SK-N-SH treated with all-trans-retinoic acid at 6 μM for 48 hours (cell line): Measurements from ENCODE around the gene ABHD17C.
A peak's percentile ranks its signal among the peaks of the same experiment; 100 is the strongest.

Source experiments
- ATAC-seq: fragments of 200-7000 bp; cut with Tn5 transposase; 3 replicates; pipeline ENCODE4 v1.9.1; 2020; ENCODE audit warnings: mild to moderate bottlenecking, moderate library complexity
- ARNTL ChIP-seq: fragments of 450-650 bp; formaldehyde crosslinking; IDR thresholded peaks from 2 replicates; pipeline ENCODE4 v1.5.0; 2020; ENCODE audit warnings: low read depth, mild to moderate bottlenecking, moderate library complexity, borderline replicate concordance
- BACH2 ChIP-seq: fragments of 250-450 bp; sonication (Bioruptor Pico); IDR thresholded peaks from 2 replicates; pipeline ENCODE4 v1.9.0; 2021; ENCODE audit warnings: mild to moderate bottlenecking, borderline replicate concordance
- CSDC2 ChIP-seq: fragments of 250-450 bp; sonication (Bioruptor Pico); IDR thresholded peaks from 2 replicates; pipeline ENCODE4 v1.5.0; 2020; ENCODE audit warnings: mild to moderate bottlenecking, moderate library complexity
- GLIS3 ChIP-seq: fragments of 250-450 bp; sonication (Bioruptor Pico); IDR thresholded peaks from 2 replicates; pipeline ENCODE4 v1.5.0; 2020; ENCODE audit warnings: mild to moderate bottlenecking, moderate library complexity
- ISL1 ChIP-seq: fragments of 250-450 bp; sonication (Bioruptor Pico); IDR thresholded peaks from 2 replicates; pipeline ENCODE4 v2.1.2; 2022; ENCODE audit warnings: mild to moderate bottlenecking, moderate library complexity
- OSR1 ChIP-seq: fragments of 250-450 bp; sonication (Bioruptor Pico); IDR thresholded peaks from 2 replicates; pipeline ENCODE4 v1.8.0; 2022; ENCODE audit warnings: moderate library complexity, mild to moderate bottlenecking, inconsistent platforms
- PPARA ChIP-seq: fragments of 250-450 bp; sonication (Bioruptor Pico); IDR thresholded peaks from 2 replicates; pipeline ENCODE4 v1.5.0; 2020; ENCODE audit warnings: mild to moderate bottlenecking, borderline replicate concordance
- RARB ChIP-seq: fragments of 250-450 bp; sonication (Bioruptor Pico); IDR thresholded peaks from 2 replicates; pipeline ENCODE4 v1.8.0; 2021; ENCODE audit warnings: mild to moderate bottlenecking, moderate library complexity
- SNAI2 ChIP-seq: fragments of 250-450 bp; sonication (Bioruptor Pico); IDR thresholded peaks from 2 replicates; pipeline ENCODE4 v1.5.0; 2020; ENCODE audit warnings: mild to moderate bottlenecking, moderate library complexity
- TCF4 ChIP-seq: fragments of 250-450 bp; sonication (Bioruptor Pico); IDR thresholded peaks from 2 replicates; pipeline ENCODE4 v1.8.0; 2021; ENCODE audit warnings: mild to moderate bottlenecking, moderate library complexity, borderline replicate concordance
- TOX ChIP-seq: fragments of 250-450 bp; sonication (Bioruptor Pico); IDR thresholded peaks from 2 replicates; pipeline ENCODE4 v1.8.0; 2021; ENCODE audit warnings: mild to moderate bottlenecking, moderate library complexity, borderline replicate concordance
- ZC3H10 ChIP-seq: fragments of 250-450 bp; sonication (Bioruptor Pico); IDR thresholded peaks from 2 replicates; pipeline ENCODE4 v1.5.1; 2021; ENCODE audit warnings: mild to moderate bottlenecking, moderate library complexity
- ZFP30 ChIP-seq: fragments of 450-650 bp; formaldehyde crosslinking; IDR thresholded peaks from 2 replicates; pipeline ENCODE4 v1.5.0; 2022; ENCODE audit warnings: mild to moderate bottlenecking, moderate library complexity
- ZNF70 ChIP-seq: fragments of 450-650 bp; formaldehyde crosslinking; IDR thresholded peaks from 2 replicates; pipeline ENCODE4 v1.5.0; 2020; ENCODE audit warnings: mild to moderate bottlenecking, moderate library complexity
- TF ChIP-seq, protein P1 (sequence below): fragments of 250-450 bp; sonication (Bioruptor Pico); IDR thresholded peaks from 2 replicates; pipeline ENCODE4 v1.5.1; 2021; ENCODE audit warnings: mild to moderate bottlenecking, moderate library complexity
- TF ChIP-seq, protein P2 (sequence below): fragments of 250-450 bp; sonication (Bioruptor Pico); IDR thresholded peaks from 2 replicates; pipeline ENCODE4 v1.8.0; 2021; ENCODE audit warnings: low read depth, mild to moderate bottlenecking, moderate library complexity, borderline replicate concordance
- TF ChIP-seq, protein P3 (sequence below): fragments of 250-450 bp; sonication (Bioruptor Pico); IDR thresholded peaks from 2 replicates; pipeline ENCODE4 v1.8.0; 2020; ENCODE audit warnings: mild to moderate bottlenecking, moderate library complexity, borderline replicate concordance
- TF ChIP-seq, protein P4 (sequence below): fragments of 250-450 bp; sonication (Bioruptor Pico); IDR thresholded peaks from 2 replicates; pipeline ENCODE4 v1.5.0; 2020; ENCODE audit warnings: mild to moderate bottlenecking, moderate library complexity
- TF ChIP-seq, protein P5 (sequence below): fragments of 250-450 bp; sonication (Bioruptor Pico); IDR thresholded peaks from 2 replicates; pipeline ENCODE4 v1.5.1; 2020; ENCODE audit warnings: low read depth, mild to moderate bottlenecking, moderate library complexity

The ABHD17C gene

DNA sequence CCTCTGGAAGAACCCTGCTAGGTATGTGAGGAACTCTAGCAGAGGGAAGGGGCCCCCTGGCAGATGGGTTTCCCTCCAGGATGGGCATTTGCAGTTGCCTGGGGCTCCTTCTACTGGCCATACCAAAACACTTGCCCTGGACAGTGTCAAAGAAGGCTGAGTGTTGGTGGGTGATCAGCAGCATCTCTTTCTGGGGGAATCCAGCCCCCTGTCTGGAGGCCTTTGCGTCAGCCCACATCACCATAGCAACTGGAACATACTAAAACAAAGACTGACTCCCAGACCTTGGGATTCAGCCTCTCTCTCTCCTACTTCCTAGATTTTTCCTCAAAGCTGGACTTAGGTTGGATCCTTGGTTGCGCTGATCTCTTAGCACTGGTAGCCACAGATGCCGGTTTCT, 92.2 kb downstream of the ABHD17C start:
- TF ChIP-seq CSDC2, result no peak
- TF ChIP-seq, protein P1, sequence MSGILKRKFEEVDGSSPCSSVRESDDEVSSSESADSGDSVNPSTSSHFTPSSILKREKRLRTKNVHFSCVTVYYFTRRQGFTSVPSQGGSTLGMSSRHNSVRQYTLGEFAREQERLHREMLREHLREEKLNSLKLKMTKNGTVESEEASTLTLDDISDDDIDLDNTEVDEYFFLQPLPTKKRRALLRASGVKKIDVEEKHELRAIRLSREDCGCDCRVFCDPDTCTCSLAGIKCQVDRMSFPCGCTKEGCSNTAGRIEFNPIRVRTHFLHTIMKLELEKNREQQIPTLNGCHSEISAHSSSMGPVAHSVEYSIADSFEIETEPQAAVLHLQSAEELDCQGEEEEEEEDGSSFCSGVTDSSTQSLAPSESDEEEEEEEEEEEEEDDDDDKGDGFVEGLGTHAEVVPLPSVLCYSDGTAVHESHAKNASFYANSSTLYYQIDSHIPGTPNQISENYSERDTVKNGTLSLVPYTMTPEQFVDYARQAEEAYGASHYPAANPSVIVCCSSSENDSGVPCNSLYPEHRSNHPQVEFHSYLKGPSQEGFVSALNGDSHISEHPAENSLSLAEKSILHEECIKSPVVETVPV (CRISPR knock-in tag), result no peak
- no peak for TF ChIP-seq TCF4
- TF ChIP-seq ZNF70 (CRISPR knock-in tag), result no peak
- TF ChIP-seq ISL1 (CRISPR knock-in tag), result no peak
- TF ChIP-seq, protein P2, sequence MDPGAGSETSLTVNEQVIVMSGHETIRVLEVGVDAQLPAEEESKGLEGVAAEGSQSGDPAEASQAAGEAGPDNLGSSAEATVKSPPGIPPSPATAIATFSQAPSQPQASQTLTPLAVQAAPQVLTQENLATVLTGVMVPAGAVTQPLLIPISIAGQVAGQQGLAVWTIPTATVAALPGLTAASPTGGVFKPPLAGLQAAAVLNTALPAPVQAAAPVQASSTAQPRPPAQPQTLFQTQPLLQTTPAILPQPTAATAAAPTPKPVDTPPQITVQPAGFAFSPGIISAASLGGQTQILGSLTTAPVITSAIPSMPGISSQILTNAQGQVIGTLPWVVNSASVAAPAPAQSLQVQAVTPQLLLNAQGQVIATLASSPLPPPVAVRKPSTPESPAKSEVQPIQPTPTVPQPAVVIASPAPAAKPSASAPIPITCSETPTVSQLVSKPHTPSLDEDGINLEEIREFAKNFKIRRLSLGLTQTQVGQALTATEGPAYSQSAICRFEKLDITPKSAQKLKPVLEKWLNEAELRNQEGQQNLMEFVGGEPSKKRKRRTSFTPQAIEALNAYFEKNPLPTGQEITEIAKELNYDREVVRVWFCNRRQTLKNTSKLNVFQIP (CRISPR knock-in tag), result no peak
- no peak for TF ChIP-seq BACH2 (CRISPR knock-in tag)
- TF ChIP-seq, protein P3, sequence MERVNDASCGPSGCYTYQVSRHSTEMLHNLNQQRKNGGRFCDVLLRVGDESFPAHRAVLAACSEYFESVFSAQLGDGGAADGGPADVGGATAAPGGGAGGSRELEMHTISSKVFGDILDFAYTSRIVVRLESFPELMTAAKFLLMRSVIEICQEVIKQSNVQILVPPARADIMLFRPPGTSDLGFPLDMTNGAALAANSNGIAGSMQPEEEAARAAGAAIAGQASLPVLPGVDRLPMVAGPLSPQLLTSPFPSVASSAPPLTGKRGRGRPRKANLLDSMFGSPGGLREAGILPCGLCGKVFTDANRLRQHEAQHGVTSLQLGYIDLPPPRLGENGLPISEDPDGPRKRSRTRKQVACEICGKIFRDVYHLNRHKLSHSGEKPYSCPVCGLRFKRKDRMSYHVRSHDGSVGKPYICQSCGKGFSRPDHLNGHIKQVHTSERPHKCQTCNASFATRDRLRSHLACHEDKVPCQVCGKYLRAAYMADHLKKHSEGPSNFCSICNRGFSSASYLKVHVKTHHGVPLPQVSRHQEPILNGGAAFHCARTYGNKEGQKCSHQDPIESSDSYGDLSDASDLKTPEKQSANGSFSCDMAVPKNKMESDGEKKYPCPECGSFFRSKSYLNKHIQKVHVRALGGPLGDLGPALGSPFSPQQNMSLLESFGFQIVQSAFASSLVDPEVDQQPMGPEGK (CRISPR knock-in tag), result no peak
- TF ChIP-seq, protein P4, sequence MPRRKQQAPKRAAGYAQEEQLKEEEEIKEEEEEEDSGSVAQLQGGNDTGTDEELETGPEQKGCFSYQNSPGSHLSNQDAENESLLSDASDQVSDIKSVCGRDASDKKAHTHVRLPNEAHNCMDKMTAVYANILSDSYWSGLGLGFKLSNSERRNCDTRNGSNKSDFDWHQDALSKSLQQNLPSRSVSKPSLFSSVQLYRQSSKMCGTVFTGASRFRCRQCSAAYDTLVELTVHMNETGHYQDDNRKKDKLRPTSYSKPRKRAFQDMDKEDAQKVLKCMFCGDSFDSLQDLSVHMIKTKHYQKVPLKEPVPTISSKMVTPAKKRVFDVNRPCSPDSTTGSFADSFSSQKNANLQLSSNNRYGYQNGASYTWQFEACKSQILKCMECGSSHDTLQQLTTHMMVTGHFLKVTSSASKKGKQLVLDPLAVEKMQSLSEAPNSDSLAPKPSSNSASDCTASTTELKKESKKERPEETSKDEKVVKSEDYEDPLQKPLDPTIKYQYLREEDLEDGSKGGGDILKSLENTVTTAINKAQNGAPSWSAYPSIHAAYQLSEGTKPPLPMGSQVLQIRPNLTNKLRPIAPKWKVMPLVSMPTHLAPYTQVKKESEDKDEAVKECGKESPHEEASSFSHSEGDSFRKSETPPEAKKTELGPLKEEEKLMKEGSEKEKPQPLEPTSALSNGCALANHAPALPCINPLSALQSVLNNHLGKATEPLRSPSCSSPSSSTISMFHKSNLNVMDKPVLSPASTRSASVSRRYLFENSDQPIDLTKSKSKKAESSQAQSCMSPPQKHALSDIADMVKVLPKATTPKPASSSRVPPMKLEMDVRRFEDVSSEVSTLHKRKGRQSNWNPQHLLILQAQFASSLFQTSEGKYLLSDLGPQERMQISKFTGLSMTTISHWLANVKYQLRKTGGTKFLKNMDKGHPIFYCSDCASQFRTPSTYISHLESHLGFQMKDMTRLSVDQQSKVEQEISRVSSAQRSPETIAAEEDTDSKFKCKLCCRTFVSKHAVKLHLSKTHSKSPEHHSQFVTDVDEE (CRISPR knock-in tag), result no peak
- no peak for TF ChIP-seq ZFP30 (CRISPR knock-in tag)
- TF ChIP-seq GLIS3 (CRISPR knock-in tag), result no peak
- TF ChIP-seq ZC3H10 (CRISPR knock-in tag), result no peak
- TF ChIP-seq OSR1 (CRISPR knock-in tag), result no peak
- TF ChIP-seq, protein P5, sequence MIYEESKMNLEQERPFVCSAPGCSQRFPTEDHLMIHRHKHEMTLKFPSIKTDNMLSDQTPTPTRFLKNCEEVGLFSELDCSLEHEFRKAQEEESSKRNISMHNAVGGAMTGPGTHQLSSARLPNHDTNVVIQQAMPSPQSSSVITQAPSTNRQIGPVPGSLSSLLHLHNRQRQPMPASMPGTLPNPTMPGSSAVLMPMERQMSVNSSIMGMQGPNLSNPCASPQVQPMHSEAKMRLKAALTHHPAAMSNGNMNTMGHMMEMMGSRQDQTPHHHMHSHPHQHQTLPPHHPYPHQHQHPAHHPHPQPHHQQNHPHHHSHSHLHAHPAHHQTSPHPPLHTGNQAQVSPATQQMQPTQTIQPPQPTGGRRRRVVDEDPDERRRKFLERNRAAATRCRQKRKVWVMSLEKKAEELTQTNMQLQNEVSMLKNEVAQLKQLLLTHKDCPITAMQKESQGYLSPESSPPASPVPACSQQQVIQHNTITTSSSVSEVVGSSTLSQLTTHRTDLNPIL (CRISPR knock-in tag), result no peak
- TF ChIP-seq, all 23 proteins: peak for 0
- peak; percentile 32; the same call in 1 of the 3 replicates for ATAC-seq

DNA sequence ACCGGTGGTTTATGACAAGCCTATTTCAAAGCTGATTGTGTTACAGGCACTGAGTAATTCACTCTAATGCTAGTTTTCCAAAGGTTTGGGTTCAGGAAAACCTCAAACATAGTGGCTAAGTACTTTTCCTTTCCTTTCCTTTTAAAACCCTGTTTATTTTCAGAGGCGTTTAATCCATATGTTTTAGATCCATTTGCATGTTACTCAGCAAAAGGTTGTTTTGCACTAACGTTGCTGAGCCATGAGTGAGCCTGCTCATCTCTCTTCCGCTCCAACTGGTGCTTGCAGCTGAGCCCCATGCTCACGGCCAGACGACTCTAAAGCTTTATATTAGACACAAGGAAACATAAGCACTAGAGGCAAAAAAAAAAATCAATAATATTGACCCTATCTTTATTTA, 93.4 kb downstream of the ABHD17C start:
- TF ChIP-seq, protein P2 (CRISPR knock-in tag), result no peak
- TF ChIP-seq, protein P5 (CRISPR knock-in tag), result no peak

DNA sequence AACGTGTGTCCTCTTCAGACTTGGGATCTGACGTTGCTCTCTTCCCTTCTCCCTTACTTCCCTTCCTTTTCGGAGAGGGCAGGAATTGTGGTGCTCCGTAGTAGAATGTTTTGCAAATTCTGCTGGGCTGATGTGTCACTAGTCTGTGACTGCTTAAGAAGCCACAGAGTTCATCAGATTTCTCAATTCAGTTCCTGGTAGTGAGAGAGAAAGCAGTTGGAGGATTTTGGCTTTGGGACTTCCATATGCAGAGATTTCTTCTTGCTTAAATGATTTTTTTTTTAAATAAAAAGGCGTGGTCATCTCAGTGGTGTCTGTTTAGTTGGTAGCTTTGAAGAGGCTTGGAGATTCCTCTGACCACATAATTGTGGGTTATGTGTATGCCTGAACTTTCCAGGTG, 94.2 kb downstream of the ABHD17C start:
- ATAC-seq, result no peak
- TF ChIP-seq TOX (CRISPR knock-in tag), result no peak
- no peak for TF ChIP-seq ZC3H10 (CRISPR knock-in tag)
- TF ChIP-seq, protein P5 (CRISPR knock-in tag), result no peak
- TF ChIP-seq CSDC2, result no peak
- TF ChIP-seq PPARA (CRISPR knock-in tag), result no peak
- no peak for TF ChIP-seq ISL1 (CRISPR knock-in tag)
- no peak for TF ChIP-seq ZNF70 (CRISPR knock-in tag)
- TF ChIP-seq SNAI2 (CRISPR knock-in tag), result no peak
- no peak for TF ChIP-seq ARNTL
- TF ChIP-seq, protein P3 (CRISPR knock-in tag), result no peak
- no peak for TF ChIP-seq OSR1 (CRISPR knock-in tag)
- TF ChIP-seq, protein P1 (CRISPR knock-in tag), result no peak
- no peak for TF ChIP-seq RARB
- no peak for TF ChIP-seq ZFP30 (CRISPR knock-in tag)

More for the DNA sequence above, 93.4 kb downstream of the ABHD17C start:
- ATAC-seq, result no peak
